Measurements from ENCODE around the gene GJC2.
"Not testable (repeated sequence)": the region's sequence is repeated elsewhere in the genome, so short reads cannot be mapped to it uniquely, and the experiment has no call there.

GJC2 gene

GRCh38 chr1:228188249-228188648, 38.5 kb downstream of the GJC2 start:
- DNase-seq (ENCODE audit: low spot score); FAIRE-seq: not testable (repeated sequence)

GRCh38 chr1:228190182-228190581, 40.5 kb downstream of the GJC2 start:
- no peak for DNase-seq (ENCODE audit: low spot score)
- no peak for FAIRE-seq

GRCh38 chr1:228190778-228191177, 41.0 kb downstream of the GJC2 start:
- no peak for FAIRE-seq

GRCh38 chr1:228194436-228194835, 44.7 kb downstream of the GJC2 start:
- FAIRE-seq (no peak), DNase-seq (ENCODE audit: low spot score) (no peak)

More at GRCh38 chr1:228190778-228191177, 41.0 kb downstream of the GJC2 start:
- no peak for DNase-seq (ENCODE audit: low spot score)

- no peak for FAIRE-seq
- no peak for DNase-seq (ENCODE audit: low spot score)
These were observed 45.4 kb downstream of the GJC2 start for GRCh38 chr1:228194921-228195812.

- DNase-seq (ENCODE audit: low spot score) (no peak), FAIRE-seq (no peak)
These were observed 47.9 kb downstream of the GJC2 start for GRCh38 chr1:228197555-228198147.

- FAIRE-seq (no peak), DNase-seq (ENCODE audit: low spot score) (no peak)
These were observed 49.4 kb downstream of the GJC2 start for GRCh38 chr1:228198977-228199590.

GRCh38 chr1:228204958-228205357, 55.2 kb downstream of the GJC2 start:
- FAIRE-seq (no peak), DNase-seq (ENCODE audit: low spot score) (no peak)

- no peak for DNase-seq (ENCODE audit: low spot score)
These were observed 56.1 kb downstream of the GJC2 start for GRCh38 chr1:228205526-228206436.

GRCh38 chr1:228206582-228207351, 57.0 kb downstream of the GJC2 start:
- no peak for DNase-seq (ENCODE audit: low spot score)
- no peak for FAIRE-seq

More at GRCh38 chr1:228205526-228206436, 56.1 kb downstream of the GJC2 start:
- FAIRE-seq, result no peak

GRCh38 chr1:228207381-228207810, 57.7 kb downstream of the GJC2 start:
- DNase-seq (ENCODE audit: low spot score), result no peak
- no peak for FAIRE-seq

- FAIRE-seq (no peak), DNase-seq (ENCODE audit: low spot score) (no peak)
These were observed 58.4 kb downstream of the GJC2 start, which contains the start of gene OBSCN for GRCh38 chr1:228207851-228208821. OBSCN (plus strand) TSS chr1:228208044; CDS start chr1:228211784, 3,740 bp downstream.

GRCh38 chr1:228208831-228209551, 59.3 kb downstream of the GJC2 start:
- no peak for DNase-seq (ENCODE audit: low spot score)
- FAIRE-seq, result no peak
